HG03432 (cell line): Measurements from ENCODE around the gene FBXL2.
A peak's percentile ranks its signal among the peaks of the same experiment; 100 is the strongest.

Source experiments
- ATAC-seq: cut with Tn5 transposase; IDR thresholded peaks from one replicate; pipeline ENCODE4 v1.9.1; 2021; ENCODE audit warnings: mild to moderate bottlenecking, moderate library complexity; ENCODE audit not compliant: unreplicated experiment

Gene FBXL2, protein sequence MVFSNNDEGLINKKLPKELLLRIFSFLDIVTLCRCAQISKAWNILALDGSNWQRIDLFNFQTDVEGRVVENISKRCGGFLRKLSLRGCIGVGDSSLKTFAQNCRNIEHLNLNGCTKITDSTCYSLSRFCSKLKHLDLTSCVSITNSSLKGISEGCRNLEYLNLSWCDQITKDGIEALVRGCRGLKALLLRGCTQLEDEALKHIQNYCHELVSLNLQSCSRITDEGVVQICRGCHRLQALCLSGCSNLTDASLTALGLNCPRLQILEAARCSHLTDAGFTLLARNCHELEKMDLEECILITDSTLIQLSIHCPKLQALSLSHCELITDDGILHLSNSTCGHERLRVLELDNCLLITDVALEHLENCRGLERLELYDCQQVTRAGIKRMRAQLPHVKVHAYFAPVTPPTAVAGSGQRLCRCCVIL

DNA sequence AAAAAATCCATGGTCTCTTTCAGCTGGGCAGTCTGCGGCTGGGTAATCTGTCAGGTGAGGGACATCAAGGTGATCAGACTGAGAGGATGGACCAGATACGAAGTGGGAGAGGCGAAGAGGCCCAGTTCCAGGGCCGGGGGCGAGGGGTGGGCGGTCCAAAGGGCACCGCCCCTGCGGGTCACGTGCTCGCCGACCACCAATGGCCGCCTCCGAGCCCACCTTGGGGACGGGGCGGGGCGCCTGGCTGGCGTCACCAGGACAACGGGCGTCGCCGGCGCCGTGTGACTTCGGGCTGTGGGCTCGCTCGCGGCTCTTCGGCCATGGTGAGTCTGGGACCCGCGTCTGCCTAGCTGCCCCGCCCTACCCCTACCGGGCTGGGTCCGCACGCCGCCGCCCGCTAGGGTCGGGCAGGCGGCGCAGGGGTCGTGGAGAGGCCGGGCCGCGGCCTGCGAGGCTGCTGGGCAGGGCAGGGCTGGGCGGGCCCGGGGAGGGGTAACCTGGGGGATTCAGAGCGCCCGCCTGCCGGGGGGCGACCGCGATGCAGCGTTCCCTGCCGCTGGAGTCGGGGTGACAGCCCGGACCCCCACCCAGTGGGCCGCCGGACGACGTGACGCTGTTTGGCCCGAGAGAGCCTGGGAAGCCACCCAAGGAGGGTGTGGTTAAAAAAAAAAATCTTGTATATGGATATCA lies at the start of gene FBXL2:
TSS of gene FBXL2 (plus strand) at position 250 of the 690 bp plus-strand sequence. CDS start at position 321, 71 bp downstream.
- ATAC-seq, result peak; percentile 88

DNA sequence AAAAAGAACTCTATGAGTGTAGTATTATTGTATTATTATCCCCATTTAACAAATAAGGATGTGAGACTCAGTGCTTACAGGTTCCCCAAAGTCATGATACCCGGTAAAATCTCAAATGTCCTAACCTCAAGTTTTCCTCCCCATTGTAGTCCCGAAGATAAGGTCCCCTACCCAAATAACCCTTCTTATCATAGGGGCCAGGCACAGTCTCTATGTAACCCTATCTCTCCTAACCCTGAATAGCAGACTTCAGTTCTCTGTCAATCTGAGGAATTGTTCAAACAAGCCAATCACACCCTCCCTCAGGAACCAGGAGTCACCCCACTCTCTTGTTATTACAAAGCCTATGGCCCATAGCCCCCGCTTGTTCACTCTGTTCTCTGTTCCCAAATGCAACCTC lies 48.2 kb upstream of the FBXL2 start:
- no peak for ATAC-seq

DNA sequence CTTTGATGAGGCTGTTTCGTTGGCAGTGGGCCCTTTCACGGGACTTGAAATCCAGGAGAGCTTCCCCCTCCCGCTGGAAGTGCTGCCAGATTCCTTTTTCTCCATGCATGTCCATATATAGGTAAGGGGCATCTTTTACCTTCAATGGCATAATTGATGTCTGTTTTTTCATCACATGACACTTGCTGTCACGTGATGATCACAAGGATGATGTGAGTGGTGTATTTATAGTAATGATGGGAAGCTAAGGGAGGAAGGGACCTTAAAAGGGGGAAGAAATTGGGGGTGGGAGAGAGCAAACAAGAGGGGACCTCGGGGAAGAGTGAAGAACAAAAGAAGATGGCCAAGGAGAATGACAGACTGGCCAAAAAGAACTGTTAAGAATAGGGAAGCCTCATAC lies 47.3 kb upstream of the FBXL2 start:
- ATAC-seq, result no peak

DNA sequence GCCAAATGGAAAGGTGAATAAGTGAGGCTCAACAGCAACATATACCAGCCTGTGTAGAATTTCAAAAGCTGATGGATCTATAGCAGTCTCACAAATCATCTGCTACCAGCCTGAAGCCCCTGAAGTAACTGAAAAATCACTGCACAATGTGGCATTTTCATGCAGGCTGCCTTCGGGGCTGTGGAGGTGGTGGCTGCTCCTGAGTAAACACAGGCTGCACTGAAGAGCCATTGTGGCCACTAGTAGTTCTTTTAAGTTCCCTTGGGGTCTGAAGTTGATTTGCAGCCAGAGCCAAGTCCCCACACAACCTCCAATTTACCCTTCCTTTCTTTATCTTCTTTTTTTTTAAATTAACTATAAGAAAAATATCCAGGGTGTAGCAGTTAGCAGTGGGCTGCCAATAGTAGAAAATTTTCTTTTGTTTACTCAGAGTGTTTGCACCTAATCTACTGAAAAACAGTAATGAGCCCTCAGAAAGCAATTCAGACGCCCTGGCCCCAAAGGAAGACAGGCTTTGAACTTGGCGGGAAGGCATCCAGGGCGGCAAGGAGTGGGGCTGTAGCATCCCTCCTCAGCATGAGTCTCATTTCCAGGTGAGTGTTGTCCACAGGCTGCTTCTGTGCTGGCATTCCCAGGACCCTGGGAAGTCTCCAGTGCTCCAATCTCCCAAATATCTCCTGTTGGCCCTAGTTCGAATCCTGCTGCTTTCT lies 45.3 kb upstream of the FBXL2 start:
- ATAC-seq, result no peak

DNA sequence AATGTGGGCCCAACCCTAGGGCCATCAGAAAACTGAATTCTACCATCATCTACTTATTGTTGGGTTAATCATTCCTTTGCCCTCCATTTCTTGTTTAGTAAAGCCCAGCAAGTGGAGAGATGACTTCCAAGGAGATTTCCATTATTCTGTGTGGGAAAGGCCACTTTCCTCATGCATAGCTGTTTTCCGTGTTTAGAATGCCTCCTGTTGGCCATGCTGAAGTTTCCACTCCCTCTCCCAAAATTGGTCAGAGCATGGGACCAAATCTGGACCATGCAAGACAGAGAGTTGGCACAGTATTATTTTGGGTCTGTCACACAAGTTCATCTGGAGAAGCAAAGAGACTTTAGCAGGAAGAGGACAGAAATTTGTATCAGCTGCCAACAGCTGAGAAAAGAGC lies 43.4 kb upstream of the FBXL2 start:
- ATAC-seq, result no peak

DNA sequence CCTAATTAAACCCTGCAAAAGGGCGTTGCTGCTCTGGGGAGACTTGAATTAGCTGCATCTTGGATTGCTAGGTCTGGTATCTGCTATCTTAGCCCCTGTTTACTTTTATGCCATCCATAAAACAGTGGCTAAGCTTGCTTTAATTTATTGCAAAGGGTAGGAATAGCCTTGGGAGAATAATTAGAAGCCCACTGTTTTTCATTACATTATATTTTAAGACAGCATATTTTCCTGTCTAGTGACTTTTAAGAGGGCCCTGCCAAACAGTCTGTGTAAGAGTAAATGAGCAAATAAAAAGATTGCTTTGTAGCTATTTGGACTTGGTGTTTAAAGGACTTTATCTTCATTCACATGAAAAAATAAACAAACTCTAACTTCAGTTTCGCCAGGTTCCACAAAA lies 41.2 kb upstream of the FBXL2 start:
- no peak for ATAC-seq

DNA sequence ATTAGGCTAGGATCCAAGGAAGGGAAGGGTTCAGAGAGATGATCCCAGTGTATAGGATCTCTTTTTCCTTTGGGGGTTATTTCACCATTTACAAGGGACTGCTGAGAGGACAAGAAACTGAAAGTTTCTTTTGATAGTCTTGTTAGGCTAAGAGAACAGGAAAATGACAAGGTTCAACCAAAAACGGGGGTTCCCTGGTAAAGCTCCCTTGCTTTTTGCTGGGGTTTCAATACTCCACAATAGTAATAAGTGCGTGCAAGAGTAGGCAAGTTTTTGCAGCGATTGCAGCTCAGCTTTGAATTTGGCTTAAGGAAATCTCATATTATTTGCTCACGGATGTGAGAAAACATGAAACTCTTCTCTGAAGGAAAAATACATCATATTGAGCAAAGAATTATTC lies 39.8 kb upstream of the FBXL2 start:
- ATAC-seq, result peak; percentile 44

DNA sequence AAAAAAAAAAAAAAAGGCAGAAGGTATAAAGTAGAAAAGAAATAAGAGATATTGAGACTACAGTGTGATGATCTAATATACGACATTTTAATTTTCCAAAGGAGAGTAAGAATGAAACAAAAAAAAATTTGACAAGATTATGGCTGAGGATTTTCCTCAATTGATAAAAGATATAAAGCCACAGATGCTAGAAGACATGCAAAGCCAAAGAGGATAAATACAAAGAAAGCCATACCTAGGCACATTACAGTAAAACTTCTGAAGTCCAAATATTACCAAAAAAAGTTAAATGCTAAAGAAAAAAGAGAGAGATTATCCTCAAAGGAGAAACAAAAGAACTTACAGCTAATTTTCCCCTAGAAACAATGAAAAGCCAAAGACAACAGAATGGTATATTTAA lies 38.3 kb upstream of the FBXL2 start:
- ATAC-seq, result no peak

DNA sequence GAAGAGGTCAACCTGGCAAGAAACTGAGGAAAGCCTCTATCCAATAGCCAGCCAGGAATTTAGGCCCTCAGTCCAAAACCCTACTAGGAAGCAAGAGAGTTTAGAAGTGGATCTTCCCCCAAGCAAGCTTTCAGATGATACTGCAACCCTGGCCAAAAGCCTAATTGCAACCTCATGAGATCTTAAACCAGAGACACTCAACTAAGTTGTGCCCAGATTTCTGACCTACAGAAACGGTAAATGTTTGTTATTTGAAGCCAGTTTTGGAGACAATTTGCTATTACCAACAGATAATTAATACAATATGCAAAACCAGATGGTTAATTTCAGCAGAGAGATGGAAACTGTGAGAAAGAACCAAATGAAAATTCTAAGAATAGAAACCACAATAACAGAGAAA lies 37.0 kb upstream of the FBXL2 start:
- ATAC-seq, result no peak

DNA sequence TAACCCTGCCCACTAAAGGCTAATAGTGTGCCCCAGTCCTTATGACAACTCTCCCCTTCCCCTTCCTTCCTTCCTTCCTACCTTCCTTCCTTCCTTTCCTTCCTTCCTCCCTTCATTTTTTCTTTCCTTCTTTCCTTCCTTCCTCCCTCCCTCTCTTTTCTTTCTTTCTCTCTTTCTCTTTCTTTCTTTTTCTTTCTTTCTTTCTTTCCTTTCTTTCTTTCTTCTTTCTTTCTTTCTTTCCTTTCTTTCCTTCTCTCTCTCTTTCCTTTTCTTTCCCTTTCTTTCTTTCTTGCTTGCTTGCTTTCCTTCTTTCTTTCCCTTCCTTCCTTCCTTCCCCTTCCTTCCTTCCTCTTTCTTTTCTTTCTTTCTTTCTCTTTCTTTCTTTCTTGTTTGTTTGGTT lies 30.5 kb upstream of the FBXL2 start:
- no peak for ATAC-seq

DNA sequence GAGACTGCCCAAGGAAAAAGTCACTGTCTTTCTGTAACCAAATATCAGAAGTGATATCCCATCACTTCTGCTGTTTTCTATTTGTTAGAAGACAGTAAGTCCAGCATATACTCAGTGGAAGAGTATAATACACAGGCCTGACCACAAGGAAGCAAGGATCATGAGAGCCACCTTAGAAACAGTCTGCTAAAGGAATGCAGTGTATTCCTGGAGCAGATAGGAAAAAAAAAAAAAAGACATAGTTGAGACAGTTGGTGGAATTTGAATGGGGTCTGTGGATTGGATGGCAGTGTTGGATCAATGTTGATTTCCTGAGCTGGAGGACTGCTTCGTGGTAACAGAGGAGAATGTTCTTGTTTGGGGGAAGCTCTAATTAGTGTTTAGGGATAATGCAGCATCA lies 26.5 kb upstream of the FBXL2 start:
- ATAC-seq, result no peak

DNA sequence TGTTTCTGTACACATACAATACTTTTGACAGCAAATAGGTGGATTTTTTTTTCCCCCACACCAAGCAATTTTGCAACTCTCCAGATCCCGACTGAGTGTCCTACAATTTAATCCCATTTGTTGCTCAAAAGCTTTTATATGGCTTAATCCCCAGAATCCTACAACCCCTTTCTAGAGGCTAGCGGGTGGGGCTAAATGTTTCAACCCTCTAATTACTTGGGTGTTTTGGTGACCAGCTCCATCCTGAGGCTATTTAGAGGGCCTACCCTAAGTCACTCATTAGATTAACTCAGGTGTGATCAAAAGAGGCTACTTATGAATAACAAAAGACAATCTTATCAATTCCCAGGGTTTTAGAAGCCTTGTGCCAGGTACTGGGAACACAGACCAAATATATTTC lies 21.0 kb upstream of the FBXL2 start:
- no peak for ATAC-seq

DNA sequence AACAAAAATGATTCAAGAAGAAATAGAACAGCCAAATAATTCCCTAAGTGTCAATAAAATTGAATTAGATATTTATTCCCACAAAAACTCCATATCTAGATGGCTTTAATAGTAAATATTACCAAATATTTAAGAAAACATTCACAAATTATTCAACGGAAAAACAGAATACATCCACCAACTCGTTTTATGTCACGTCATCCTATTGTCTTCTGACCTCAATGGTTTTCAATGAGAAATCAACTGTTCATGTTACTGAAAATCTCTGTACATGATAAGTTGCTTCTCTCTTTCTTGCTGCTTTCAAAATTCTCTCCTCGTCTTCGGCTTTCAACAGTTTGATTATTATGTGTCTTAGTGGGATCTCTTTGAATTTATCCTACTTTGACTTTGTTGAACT lies 17.1 kb upstream of the FBXL2 start:
- no peak for ATAC-seq

DNA sequence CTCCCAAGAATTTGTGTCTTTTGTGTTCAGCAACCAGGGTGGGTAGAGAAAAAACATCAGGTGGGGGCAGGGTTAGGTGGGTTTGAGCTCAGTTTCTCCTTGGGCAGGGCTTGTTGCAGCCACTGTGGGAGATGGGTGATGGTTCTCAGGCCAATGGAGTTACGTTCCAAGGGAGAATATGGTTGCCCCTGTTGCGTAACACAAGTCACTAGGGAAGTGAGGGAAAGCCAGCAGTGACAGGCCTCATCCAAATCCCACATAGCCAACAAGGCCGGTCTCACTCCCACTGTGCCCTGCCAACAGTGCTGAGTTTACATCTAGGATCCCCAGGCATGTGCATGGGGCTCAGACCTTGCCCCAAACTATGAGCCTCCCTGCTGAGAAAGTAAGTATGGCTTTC lies 7.9 kb upstream of the FBXL2 start:
- no peak for ATAC-seq

DNA sequence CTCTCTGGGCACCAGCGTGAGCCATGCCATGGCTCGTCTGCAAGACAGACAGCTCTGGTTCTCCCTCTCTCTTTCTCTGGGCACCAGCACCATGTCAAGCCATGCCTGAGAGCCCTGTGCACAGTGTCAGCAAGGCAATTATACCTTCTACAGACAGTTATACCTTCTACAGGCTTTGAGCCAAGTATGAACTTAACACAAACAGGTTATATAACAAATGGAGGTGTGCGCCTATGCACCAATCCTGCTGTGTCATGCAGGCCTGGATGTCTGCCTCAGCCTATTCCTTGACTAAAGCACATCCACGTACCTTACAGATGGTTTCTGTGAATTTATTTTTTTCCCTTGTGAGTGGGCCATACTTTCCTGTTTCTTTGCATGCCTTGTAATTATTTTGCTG lies 5.9 kb upstream of the FBXL2 start:
- ATAC-seq, result no peak

DNA sequence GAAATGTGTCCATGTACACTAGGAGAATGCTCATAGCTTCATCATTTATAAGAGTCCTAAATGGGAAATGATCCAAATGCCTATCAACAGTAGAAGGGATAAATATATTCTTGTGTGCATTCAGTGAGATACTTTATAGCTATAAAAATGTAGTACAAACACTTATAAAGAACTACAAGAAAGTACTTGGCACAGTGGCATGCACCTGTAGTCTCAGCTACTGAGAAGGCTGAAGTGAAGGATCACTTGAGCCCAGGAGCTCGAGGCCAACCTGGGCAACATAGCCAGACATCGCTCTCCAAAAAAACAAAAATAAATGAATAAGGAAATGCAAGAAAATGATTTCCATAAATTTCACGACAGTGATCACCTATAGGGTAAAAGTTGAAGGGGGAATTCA lies 3.6 kb upstream of the FBXL2 start:
- no peak for ATAC-seq

DNA sequence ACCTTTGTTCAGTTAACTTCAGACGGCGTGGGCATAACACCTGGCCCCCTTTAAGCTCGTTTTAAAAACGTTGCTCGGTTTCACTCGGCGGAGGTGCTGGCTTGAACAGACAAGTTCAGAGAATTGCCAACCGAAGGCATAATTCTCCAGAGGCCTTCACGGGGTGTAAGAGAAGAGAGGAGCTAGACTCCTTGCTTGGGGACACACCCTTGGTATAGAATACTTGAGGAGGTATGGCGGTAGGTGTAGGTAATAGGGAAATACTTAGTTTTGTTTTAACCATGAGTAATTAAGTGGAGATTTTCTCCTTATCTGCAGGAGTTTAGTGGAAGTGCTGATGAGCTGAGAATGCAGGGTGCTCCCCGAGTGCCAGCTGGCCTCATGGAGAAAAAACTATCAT lies 921 bp downstream of the FBXL2 start:
- no peak for ATAC-seq

DNA sequence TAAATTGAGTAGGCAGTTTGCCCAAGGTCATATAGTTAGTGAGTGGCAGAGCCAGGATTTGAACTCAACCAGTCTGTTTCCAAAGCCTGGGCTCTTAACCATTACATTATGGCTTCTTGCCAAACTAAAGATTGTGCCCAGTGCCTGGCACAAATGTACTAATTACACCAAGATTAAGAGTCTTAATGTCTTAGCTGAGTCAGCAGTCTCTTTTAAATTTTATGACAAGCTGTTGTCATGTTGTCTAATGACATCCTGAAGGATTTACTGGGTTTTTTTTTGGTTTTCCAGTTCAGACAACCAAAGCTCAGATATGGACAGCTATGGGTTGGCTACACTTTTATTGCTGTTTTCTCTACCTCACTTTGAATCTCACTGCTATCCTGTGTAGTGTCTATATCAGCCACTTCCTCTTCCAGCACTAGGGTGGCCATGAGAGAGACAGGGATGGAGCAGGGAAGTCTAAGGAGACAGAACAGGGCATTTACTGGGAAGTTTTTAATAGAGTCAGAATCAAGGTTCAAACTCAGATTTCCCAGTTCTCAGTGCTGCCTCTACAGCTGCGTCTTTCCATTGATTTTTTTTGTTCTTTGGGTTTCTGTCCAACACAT lies 10.5 kb downstream of the FBXL2 start:
- ATAC-seq, result no peak

DNA sequence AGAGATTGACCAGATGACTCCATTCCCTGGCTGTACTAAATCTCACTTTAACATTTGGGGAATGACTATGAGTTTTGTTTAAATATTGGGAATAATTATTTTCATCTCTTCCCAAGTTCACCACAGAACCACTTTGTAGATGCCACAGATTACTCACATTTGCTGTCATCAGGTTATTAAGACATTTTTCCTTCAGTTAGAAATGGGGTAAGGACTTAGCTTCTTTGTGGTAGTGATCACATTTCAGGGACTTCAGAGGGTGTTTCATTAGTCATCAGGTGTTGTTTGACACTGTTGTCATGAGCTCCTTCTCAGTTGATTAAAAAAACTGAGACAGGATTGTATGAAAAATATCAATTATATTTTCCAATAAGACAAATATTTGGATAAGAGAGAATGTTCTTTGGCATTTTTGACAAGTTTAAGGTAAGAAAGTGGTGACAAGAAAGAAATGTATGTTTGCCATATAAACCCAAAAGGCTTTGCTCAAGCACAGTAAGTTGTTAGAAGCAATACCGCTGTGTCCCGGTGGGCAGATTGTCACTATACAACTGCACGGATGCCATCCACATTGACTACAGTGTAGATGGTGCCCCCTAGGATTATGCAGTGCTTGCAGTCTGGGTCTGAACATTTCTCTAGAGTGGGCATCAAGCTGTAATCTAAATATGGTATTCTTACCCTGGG lies 22.3 kb downstream of the FBXL2 start:
- ATAC-seq, result no peak

DNA sequence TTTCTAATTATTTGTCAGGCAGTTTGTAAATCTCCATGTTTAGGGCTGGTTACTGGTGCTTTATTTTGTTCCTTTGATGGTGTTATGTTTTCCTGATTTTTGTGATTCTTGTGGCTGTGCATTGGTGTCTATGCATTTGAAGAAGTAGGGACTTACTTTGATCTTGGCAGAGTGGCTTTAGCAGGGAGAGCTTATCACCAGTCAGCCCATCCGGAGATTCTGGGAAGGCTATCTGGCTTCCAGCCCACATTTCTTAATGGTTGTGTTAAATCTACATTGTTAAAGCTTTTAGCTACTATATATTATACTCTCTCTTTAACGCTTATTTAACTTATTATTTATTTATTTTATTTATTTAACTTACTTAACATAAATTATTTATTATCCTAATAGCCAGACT lies 35.1 kb downstream of the FBXL2 start:
- no peak for ATAC-seq

DNA sequence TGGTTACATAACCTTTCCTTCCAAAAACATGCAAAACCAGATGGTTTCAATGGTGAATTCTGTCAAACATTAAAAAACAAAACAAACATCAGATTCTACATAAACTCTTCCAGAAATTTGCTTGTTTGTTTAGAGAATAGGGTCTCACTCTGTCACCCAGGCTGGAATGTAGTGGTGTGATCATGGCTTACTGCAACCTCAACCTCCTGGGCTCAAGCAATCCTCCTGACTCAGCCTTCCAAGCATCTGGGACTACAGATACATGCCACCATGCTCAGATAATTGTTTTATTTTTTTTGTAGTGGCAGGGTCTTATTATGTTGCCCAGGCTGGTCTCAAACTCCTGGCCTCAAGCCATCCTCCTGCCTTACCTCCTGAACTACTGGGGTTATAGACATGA lies 36.1 kb downstream of the FBXL2 start:
- ATAC-seq, result no peak
